Endometrium (tissue), 2 donors: Measurements from ENCODE around the gene VPS36.
"Not testable (repeated sequence)": the region's sequence is repeated elsewhere in the genome, so short reads cannot be mapped to it uniquely, and the experiment has no call there.

Source experiments
- FAIRE-seq: peaks from 2 replicates; lab custom pipeline; 2012; peaks lifted over from hg19 to GRCh38; lab: Jason Lieb, UNC
- donor health status: control.
- donor health status: control.

VPS36 gene

DNA sequence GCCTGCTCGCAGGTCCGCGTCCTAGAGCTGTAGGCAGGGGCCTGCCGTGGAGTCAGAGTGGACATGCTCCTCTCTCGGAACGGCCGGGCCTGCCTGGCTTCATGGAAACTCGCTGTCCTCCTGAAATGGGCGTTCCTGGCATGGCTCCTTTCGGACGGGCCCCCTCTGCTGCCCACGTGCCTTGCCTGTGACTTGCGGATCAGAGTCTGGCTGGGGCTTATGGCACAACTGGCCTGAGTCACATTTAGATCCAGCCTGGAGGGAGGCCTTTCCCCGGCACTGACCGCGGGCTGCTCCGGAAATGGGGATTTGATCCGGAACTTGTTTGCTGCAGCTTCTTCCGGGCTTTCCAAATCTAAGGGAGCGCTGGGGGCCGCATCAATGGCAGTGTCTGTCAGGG lies 72.5 kb downstream of the VPS36 start:
- no peak for FAIRE-seq

DNA sequence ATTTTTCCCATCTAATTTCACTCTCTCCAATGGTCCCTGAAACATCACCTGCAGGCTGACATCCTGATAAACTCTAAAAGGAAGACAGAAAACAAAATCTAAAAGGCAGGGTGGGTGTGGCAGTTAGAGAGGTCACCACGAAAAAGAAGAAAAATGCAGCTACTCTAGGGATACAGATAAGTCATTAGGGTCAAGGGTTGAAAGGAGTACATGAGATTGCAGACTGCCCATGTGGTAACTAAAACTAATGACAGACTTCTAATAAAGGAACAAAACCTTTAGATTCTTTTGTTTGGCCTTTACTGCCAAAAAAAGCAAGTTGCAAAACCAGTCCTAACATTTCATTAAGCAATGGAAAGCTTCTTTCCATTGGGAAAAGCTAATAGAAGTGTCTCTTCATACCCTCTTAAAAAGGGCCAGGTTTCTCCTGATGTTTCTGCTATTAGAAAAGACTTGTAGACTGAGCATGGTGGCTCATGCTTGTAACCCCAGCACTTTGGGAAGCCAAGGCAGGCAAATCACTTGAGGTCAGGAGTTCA lies 75.5 kb downstream of the VPS36 start:
- no peak for FAIRE-seq

DNA sequence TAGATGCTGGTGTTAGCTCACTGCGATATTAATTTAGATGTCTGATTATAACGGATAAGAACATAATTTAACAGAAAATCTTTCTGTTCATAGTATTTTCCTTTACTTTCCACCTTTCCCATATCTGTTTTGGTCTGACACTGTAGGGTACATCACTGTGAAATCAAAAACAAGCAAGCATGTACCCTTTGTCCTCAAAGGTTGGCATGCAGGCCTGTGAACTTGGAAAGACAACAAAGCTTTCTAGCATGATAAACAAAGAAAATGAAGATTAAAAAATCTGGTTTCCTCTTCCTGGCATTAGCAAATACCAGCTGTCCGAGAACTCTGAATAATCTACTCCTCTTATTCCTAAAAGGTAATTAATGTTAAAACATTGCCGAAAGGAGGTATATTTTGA lies 76.0 kb downstream of the VPS36 start:
- no peak for FAIRE-seq

DNA sequence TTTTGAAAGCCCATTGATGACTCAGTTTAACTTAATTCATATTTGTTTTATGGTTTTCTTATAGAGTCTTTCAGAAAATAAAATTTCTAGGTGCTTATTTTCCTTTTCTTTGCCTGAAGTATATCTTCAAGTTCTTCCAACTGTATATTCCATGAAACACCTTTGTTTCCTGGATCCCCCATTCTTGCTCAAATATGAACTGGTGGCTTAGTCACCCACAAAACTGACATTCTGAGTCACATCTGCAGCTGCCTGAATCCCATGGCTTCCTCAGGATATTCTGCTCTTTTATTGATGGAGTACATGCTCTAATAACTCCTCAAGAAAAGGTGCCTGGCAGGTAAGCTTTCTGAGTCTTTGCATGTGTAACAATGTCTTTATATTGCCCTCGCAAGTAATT lies 77.2 kb downstream of the VPS36 start:
- not testable (repeated sequence) for FAIRE-seq

DNA sequence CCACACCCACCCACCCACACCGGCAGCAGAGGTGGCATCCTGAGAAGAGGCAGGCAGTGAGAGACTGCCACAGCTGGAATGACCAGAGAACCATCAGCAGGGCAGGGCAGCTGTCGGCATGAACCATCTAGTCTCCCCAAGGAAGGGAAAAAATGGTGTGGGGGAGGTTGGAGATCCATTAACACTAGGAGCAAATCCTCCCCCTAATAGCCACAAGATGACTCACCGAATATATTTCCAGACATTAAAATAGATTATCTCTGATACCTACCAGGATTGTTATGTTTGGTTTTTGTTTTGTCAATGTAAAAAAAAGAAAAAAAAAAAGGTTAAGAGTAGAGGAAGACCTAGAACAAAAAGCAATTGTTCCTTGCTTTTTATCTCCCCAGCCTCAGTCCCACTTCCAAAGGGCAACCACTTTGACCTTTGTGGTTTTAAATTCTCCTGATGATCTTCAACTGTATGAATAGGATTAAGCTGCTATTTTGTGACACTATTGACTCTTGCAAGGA lies 78.6 kb downstream of the VPS36 start:
- FAIRE-seq: no peak

DNA sequence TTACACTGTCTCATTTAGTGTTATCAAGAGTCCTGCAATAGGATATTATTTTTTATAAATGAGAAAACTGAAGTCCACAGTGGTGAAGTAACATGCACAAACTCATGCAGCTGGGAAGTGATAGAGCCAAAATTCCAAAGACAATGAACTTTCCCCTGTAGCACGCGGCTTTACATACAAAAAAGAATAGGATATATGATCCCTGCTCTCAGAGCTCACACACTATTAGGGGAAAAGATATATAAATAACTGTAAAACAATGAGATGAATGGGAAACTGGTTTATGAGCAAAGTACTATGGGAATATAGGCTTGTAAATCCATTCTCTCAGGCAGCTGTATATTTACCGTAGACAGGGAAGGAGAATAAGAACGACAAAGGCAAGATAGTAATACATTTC lies 84.1 kb downstream of the VPS36 start:
- FAIRE-seq: no peak
